Gastroesophageal sphincter (tissue), 4 donors: Measurements from ENCODE around the gene LYST. TPM values are rescaled to one million over a fixed set of nuclear protein-coding genes. Genes with fewer than 3 reads are reported as not detected.
"Not testable (repeated sequence)": the region's sequence is repeated elsewhere in the genome, so short reads cannot be mapped to it uniquely, and the experiment has no call there.

Experiments used
- ATAC-seq: fragments of 150-250 bp; one replicate; pipeline ENCODE4 v1.9.1; 2016; ENCODE audit warnings: mild to moderate bottlenecking, moderate library complexity
- H3K27ac ChIP-seq, 4 donors: fragments of 200-600 bp; sonication (generic) in 3 of 4; 1 replicate in 3 of 4; 2 replicates in 1 of 4; pipeline ENCODE4 v1.5.1; 2016 to 2019
- H3K27me3 ChIP-seq: fragments of 200-600 bp; sonication (generic); one replicate; pipeline ENCODE4 v1.5.1; 2019
- H3K36me3 ChIP-seq, 2 donors: fragments of 200-600 bp; sonication (generic); one replicate each; pipeline ENCODE4 v1.5.1; 2019; ENCODE audit warnings: control low read depth in 1 of 2
- H3K4me1 ChIP-seq, 3 donors: fragments of 200-600 bp; sonication (generic); 1 replicate in 2 of 3; 2 replicates in 1 of 3; pipeline ENCODE4 v1.5.1; 2016 to 2019; ENCODE audit warnings: control low read depth in 2 of 3
- H3K4me3 ChIP-seq, 2 donors: fragments of 200-600 bp; sonication (generic); one replicate each; pipeline ENCODE4 v1.5.1; 2019; ENCODE audit warnings: mild to moderate bottlenecking in 1 of 2, moderate library complexity in 1 of 2
- H3K9me3 ChIP-seq, 3 donors: fragments of 200-600 bp; sonication (generic); one replicate each; pipeline ENCODE4 v1.5.1; 2017 to 2019; ENCODE audit warnings: control low read depth in 2 of 3
- CTCF ChIP-seq, 4 experiments: fragments of 200-600 bp in 2 of 4; fragments of 450-650 bp in 2 of 4; sonication (generic) in 1 of 4; IDR thresholded peaks; one replicate each; pipeline ENCODE4 v1.5.1; 2017 to 2019; ENCODE audit warnings: antibody characterized with exemption in 4 of 4, mild to moderate bottlenecking in 2 of 4, moderate library complexity in 2 of 4
- EP300 ChIP-seq: sonication (generic); formaldehyde crosslinking; IDR thresholded peaks from one replicate; pipeline ENCODE4 v1.6.1; 2017; ENCODE audit warnings: antibody characterized with exemption, mild to moderate bottlenecking
- POLR2A ChIP-seq, 2 donors: fragments of 450-650 bp; IDR thresholded peaks; one replicate each; pipeline ENCODE4 v1.6.1; 2017; ENCODE audit warnings: antibody characterized with exemption in 2 of 2, mild to moderate bottlenecking in 2 of 2, moderate library complexity in 1 of 2
- POLR2AphosphoS5 ChIP-seq: sonication (generic); formaldehyde crosslinking; IDR thresholded peaks from one replicate; pipeline ENCODE4 v1.6.1; 2017; ENCODE audit warnings: antibody characterized with exemption
- WGBS, 2 donors: methylation state at CpG; one replicate each; pipeline ENCODE4 v1.1.5; 2018; ENCODE audit warnings: low coverage in 1 of 2; 5-methylcytosine and 5-hydroxymethylcytosine counted together
- total RNA-seq, 4 donors: library from RNA; depleted of rRNA; stranded (reverse); fragments of >200 nt; gene quantifications; one replicate each; pipeline ENCODE4 v1.1.0, GENCODE V29; 2016

Gene LYST
- total RNA-seq, 4 donors from 2014 or later: 27.4 to 63.5 (median 31.4) TPM

GRCh38 chr1:235625340-235625739 is 241.4 kb downstream of the LYST start:
- no peak for TF ChIP-seq CTCF (IDR thresholded peaks at IDR 0.05)
- TF ChIP-seq POLR2AphosphoS5: no peak
- TF ChIP-seq EP300: no peak
- TF ChIP-seq POLR2A (IDR thresholded peaks at IDR 0.05): no peak
- no peak overlapping the region for H3K27ac ChIP-seq
- ATAC-seq: no peak
- no peaks in the 10 kb centered on the region for H3K4me1 ChIP-seq
- peaks cover 5% of the 10 kb centered on the region for H3K27me3 ChIP-seq
- H3K36me3 ChIP-seq: no peaks in the 10 kb centered on the region
- 78 to 91% methylated on average over 2 to 3 of the region's 3 CpGs for WGBS, 2 donors
- no peak overlapping the region for H3K4me3 ChIP-seq
- H3K9me3 ChIP-seq: no peaks in the 10 kb centered on the region

- no peak overlapping the region for H3K27ac ChIP-seq
Observed at GRCh38 chr1:235624721-235625333, 241.9 kb downstream of the LYST start.

DNA sequence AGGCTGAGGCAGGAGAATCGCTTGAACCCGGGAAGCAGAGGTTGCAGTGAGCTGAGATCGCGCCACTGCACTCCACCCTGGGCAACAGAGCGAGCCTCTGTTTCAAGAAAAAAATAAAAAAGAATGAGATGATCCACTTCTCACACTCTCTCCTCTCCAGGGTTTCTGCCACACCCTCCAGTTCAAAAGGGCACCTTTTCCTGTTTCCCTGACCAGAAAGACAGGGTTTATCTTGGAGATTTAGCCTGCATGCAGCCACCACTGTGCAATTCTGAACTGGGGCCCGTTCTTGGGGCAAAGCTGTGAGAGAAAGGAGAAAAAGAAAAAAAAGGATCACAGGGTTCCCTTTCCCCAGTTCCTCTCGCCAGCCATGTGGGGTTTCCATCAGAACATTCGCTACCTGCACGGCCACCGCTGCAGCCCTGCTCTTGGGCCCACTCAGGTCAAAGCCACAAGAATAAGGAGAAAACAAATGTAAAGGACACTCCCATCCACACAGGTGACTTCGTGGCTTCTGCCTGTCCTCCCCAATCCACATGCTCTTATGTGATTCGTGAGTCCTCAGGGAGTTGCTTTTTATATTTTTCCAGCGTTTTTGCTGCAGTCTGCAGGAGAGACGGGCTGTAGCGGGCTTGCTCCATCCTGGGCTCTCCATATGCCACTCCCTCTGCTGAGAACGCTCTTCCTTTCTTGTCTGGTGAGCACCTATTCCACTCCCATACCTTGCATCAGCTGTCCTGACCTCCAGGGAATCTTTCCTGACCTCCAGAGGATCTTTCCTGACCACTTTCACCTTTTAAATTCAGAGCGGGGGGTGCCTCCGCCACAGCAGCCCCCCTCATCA is 243.5 kb downstream of the LYST start:
- TF ChIP-seq EP300 (no peak), POLR2A (IDR thresholded peaks at IDR 0.05) (no peak), CTCF (IDR thresholded peaks at IDR 0.05) (no peak), POLR2AphosphoS5 (no peak)
- 70 to 83% methylated on average over 4 to 16 of the region's 18 CpGs for WGBS, 2 donors
- H3K4me1 ChIP-seq: no peaks in the 10 kb centered on the region
- H3K27me3 ChIP-seq: peaks cover 5% of the 10 kb centered on the region
- H3K36me3 ChIP-seq: no peaks in the 10 kb centered on the region
- H3K27ac ChIP-seq: no peak overlapping the region
- ATAC-seq: no peak
- H3K4me3 ChIP-seq: no peak overlapping the region
- H3K9me3 ChIP-seq: no peaks in the 10 kb centered on the region

More at GRCh38 chr1:235624721-235625333, 241.9 kb downstream of the LYST start:
- Histone ChIP-seq H3K4me3 (no peak overlapping the region), H3K4me1 (no peaks in the 10 kb centered on the region), H3K36me3 (no peaks in the 10 kb centered on the region), H3K27me3 (peaks cover 5% of the 10 kb centered on the region), H3K9me3 (no peaks in the 10 kb centered on the region)
- 16 to 59% methylated on average over 3 to 5 of the region's 8 CpGs for WGBS, 2 donors
- no peak for ATAC-seq
- TF ChIP-seq CTCF (IDR thresholded peaks at IDR 0.05): no peak
- no peak for TF ChIP-seq POLR2A (IDR thresholded peaks at IDR 0.05)
- no peak for TF ChIP-seq POLR2AphosphoS5
- no peak for TF ChIP-seq EP300

GRCh38 chr1:235619149-235619548 is 247.6 kb downstream of the LYST start:
- not testable (repeated sequence) for ATAC-seq, H3K4me1 ChIP-seq, H3K27me3 ChIP-seq, H3K9me3 ChIP-seq, H3K27ac ChIP-seq, H3K36me3 ChIP-seq, H3K4me3 ChIP-seq
- 60 to 70% methylated on average over 1 to 2 of the region's 2 CpGs for WGBS, 2 donors

- TF ChIP-seq POLR2A (IDR thresholded peaks at IDR 0.05) (no peak), EP300 (no peak), POLR2AphosphoS5 (no peak), CTCF (IDR thresholded peaks at IDR 0.05) (no peak)
- no peaks in the 10 kb centered on the region for H3K4me1 ChIP-seq
- H3K36me3 ChIP-seq: no peaks in the 10 kb centered on the region
- H3K27me3 ChIP-seq: peaks cover 5% of the 10 kb centered on the region
- no peak overlapping the region for H3K4me3 ChIP-seq
- WGBS, 2 donors: 90% methylated on average over 2 of the region's 3 CpGs; no CpG with 5 or more reads in 1 of the 2 donors
- no peaks in the 10 kb centered on the region for H3K9me3 ChIP-seq
- ATAC-seq: no peak
- no peak overlapping the region for H3K27ac ChIP-seq
Observed at GRCh38 chr1:235617808-235618207, 248.9 kb downstream of the LYST start.
